ENCODE results near the gene SCAF11. TPM values are rescaled to one million over a fixed set of nuclear protein-coding genes. Genes with fewer than 3 reads are reported as not detected.

Gene SCAF11
- total and polyA plus RNA-seq, 2 experiments from 2014 or later: 77.0 to 84.8 TPM

DNA sequence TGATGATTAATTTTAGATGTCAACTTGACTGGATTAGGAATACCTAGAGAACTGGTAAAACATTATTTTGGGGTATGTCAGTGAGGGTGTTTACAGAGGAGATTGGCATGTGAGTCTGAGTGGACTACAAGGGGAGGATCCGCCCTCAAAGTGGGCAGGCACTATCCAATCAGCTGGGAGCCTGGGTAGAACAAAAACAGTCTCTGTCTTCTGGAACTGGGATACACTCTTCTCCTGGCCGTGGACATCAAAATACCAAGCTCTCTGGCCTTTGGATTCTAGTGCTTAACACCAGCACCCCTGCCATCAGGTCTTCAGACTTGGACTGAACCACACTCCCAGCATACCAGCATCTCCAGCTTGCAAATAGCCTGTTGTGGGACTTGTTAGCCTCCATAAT, 4.4 kb upstream of the SCAF11 start:
- no peaks in the 10 kb centered on the region for H3K27me3 ChIP-seq (ENCODE audit: insufficient read depth)
- ATAC-seq (no peak), DNase-seq (ENCODE audit: low spot score) (peak; percentile 9)
- H3K36me3 ChIP-seq (ENCODE audit: insufficient read depth): no peaks in the 10 kb centered on the region
- H3K79me2 ChIP-seq (replicated peaks; ENCODE audit: insufficient read depth): peaks cover under 1% of the 10 kb centered on the region; the same call in 1 of the 2 replicates
- no peak overlapping the region for H3K27ac ChIP-seq (ENCODE audit: low read depth)
- H3K36me3 Mint-ChIP-seq (ENCODE audit: low read depth): peaks cover 9% of the 10 kb centered on the region
- H3K4me3 ChIP-seq: no peak overlapping the region
- H3K4me2 ChIP-seq: no peak overlapping the region
- H3K4me3 Mint-ChIP-seq: no peak overlapping the region
- H3K27ac Mint-ChIP-seq: no peak overlapping the region
- no peaks in the 10 kb centered on the region for H4K20me1 ChIP-seq (replicated peaks; ENCODE audit: insufficient read depth)
- peaks cover 15% of the 10 kb centered on the region for H3K27me3 Mint-ChIP-seq (ENCODE audit: insufficient read depth, low read depth, poor library complexity)
- TF ChIP-seq STAT1 (IDR thresholded peaks at IDR 0.05; ENCODE audit: unreplicated experiment): no peak
- no peak for TF ChIP-seq EZH2phosphoT487 (IDR thresholded peaks at IDR 0.05; ENCODE audit: unreplicated experiment)
- TF ChIP-seq, protein P1, sequence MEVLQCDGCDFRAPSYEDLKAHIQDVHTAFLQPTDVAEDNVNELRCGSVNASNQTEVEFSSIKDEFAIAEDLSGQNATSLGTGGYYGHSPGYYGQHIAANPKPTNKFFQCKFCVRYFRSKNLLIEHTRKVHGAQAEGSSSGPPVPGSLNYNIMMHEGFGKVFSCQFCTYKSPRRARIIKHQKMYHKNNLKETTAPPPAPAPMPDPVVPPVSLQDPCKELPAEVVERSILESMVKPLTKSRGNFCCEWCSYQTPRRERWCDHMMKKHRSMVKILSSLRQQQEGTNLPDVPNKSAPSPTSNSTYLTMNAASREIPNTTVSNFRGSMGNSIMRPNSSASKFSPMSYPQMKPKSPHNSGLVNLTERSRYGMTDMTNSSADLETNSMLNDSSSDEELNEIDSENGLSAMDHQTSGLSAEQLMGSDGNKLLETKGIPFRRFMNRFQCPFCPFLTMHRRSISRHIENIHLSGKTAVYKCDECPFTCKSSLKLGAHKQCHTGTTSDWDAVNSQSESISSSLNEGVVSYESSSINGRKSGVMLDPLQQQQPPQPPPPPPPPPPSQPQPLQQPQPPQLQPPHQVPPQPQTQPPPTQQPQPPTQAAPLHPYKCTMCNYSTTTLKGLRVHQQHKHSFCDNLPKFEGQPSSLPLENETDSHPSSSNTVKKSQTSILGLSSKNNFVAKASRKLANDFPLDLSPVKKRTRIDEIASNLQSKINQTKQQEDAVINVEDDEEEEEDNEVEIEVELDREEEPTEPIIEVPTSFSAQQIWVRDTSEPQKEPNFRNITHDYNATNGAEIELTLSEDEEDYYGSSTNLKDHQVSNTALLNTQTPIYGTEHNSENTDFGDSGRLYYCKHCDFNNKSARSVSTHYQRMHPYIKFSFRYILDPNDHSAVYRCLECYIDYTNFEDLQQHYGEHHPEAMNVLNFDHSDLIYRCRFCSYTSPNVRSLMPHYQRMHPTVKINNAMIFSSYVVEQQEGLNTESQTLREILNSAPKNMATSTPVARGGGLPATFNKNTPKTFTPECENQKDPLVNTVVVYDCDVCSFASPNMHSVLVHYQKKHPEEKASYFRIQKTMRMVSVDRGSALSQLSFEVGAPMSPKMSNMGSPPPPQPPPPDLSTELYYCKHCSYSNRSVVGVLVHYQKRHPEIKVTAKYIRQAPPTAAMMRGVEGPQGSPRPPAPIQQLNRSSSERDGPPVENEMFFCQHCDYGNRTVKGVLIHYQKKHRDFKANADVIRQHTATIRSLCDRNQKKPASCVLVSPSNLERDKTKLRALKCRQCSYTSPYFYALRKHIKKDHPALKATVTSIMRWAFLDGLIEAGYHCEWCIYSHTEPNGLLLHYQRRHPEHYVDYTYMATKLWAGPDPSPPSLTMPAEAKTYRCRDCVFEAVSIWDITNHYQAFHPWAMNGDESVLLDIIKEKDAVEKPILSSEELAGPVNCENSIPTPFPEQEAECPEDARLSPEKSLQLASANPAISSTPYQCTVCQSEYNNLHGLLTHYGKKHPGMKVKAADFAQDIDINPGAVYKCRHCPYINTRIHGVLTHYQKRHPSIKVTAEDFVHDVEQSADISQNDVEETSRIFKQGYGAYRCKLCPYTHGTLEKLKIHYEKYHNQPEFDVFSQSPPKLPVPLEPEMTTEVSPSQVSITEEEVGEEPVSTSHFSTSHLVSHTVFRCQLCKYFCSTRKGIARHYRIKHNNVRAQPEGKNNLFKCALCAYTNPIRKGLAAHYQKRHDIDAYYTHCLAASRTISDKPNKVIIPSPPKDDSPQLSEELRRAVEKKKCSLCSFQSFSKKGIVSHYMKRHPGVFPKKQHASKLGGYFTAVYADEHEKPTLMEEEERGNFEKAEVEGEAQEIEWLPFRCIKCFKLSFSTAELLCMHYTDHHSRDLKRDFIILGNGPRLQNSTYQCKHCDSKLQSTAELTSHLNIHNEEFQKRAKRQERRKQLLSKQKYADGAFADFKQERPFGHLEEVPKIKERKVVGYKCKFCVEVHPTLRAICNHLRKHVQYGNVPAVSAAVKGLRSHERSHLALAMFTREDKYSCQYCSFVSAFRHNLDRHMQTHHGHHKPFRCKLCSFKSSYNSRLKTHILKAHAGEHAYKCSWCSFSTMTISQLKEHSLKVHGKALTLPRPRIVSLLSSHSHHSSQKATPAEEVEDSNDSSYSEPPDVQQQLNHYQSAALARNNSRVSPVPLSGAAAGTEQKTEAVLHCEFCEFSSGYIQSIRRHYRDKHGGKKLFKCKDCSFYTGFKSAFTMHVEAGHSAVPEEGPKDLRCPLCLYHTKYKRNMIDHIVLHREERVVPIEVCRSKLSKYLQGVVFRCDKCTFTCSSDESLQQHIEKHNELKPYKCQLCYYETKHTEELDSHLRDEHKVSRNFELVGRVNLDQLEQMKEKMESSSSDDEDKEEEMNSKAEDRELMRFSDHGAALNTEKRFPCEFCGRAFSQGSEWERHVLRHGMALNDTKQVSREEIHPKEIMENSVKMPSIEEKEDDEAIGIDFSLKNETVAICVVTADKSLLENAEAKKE (CRISPR knock-in tag; IDR thresholded peaks at IDR 0.05): no peak
- TF ChIP-seq NANOG (IDR thresholded peaks at IDR 0.05; ENCODE audit: borderline replicate concordance): no peak
- TF ChIP-seq ZNF331 (CRISPR knock-in tag; IDR thresholded peaks at IDR 0.05; ENCODE audit: low read depth): no peak
- no peak for TF ChIP-seq JUNB (IDR thresholded peaks at IDR 0.05; ENCODE audit: unreplicated experiment)
- H3K4me1 Mint-ChIP-seq: peaks cover 13% of the 10 kb centered on the region
- H3K4me1 ChIP-seq (ENCODE audit: insufficient read depth): peaks cover 8% of the 10 kb centered on the region
- H2AFZ ChIP-seq: peak overlapping the region; percentile 49; the same call in 1 of the 2 replicates
- H3K9me3 Mint-ChIP-seq: peaks cover 29% of the 10 kb centered on the region
- peaks cover 5% of the 10 kb centered on the region; the same call in 1 of the 2 replicates for H3K9me2 ChIP-seq (ENCODE audit: insufficient read depth)
- no peaks in the 10 kb centered on the region; the same call in 1 of the 2 replicates for H3F3A ChIP-seq (replicated peaks; ENCODE audit: low read depth)
